ENCODE results near the gene SMS.

GRCh38 chrX:22025751-22026150 lies 85.2 kb downstream of the SMS start:
- TF ChIP-seq, protein P1, sequence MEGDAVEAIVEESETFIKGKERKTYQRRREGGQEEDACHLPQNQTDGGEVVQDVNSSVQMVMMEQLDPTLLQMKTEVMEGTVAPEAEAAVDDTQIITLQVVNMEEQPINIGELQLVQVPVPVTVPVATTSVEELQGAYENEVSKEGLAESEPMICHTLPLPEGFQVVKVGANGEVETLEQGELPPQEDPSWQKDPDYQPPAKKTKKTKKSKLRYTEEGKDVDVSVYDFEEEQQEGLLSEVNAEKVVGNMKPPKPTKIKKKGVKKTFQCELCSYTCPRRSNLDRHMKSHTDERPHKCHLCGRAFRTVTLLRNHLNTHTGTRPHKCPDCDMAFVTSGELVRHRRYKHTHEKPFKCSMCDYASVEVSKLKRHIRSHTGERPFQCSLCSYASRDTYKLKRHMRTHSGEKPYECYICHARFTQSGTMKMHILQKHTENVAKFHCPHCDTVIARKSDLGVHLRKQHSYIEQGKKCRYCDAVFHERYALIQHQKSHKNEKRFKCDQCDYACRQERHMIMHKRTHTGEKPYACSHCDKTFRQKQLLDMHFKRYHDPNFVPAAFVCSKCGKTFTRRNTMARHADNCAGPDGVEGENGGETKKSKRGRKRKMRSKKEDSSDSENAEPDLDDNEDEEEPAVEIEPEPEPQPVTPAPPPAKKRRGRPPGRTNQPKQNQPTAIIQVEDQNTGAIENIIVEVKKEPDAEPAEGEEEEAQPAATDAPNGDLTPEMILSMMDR (conservative IDR thresholded peaks at IDR 0.05; ENCODE audit: low read length): no peak
- no peak for TF ChIP-seq EZH2phosphoT487 (IDR thresholded peaks at IDR 0.05; ENCODE audit: borderline replicate concordance, low read depth, low read length)

Measured in OCI-LY7 (cell line).